ENCODE data around the gene MAP2K7. TPM values are rescaled to one million over a fixed set of nuclear protein-coding genes. Genes with fewer than 3 reads are reported as not detected.
"Not testable (repeated sequence)": the region's sequence is repeated elsewhere in the genome, so short reads cannot be mapped to it uniquely, and the experiment has no call there.

The MAP2K7 gene
- total RNA-seq, 2 donors from 2014 or later, result 26.3 to 38.3 TPM

GRCh38 chr19:7857727-7858108 is 46.0 kb upstream of the MAP2K7 start:
- Histone ChIP-seq H3K4me1 (peaks cover 17% of the 10 kb centered on the region), H3K27ac (no peak overlapping the region), H3K9ac (ENCODE audit: low read depth in 2 of 2, low read length in 2 of 2) (no peak overlapping the region), H3K36me3 (no peaks in the 10 kb centered on the region), H3K9me3 (no peaks in the 10 kb centered on the region), H3K27me3 (peaks cover 9% of the 10 kb centered on the region), H3K4me3 (no peak overlapping the region)
- no peak for TF ChIP-seq CTCF (IDR thresholded peaks at IDR 0.05)
- DNase-seq, result no peak
- intact Hi-C loops (cut with DNase I), result loop anchor here (10.0 kb wide), 1 partner anchor 67 kb away; the partner anchor contains the start of genes CTXN1 and SNAPC2

GRCh38 chr19:7858109-7858770 is 45.4 kb upstream of the MAP2K7 start:
- intact Hi-C loops (cut with DNase I), result loop anchor here (10.0 kb wide), 1 partner anchor 67 kb away; the partner anchor contains the start of genes CTXN1 and SNAPC2
- Histone ChIP-seq H3K27me3 (peaks cover 14% of the 10 kb centered on the region), H3K9me3 (no peaks in the 10 kb centered on the region), H3K27ac (no peak overlapping the region), H3K4me3 (no peak overlapping the region), H3K9ac (ENCODE audit: low read depth in 2 of 2, low read length in 2 of 2) (no peak overlapping the region), H3K4me1 (peaks cover 13% of the 10 kb centered on the region), H3K36me3 (no peaks in the 10 kb centered on the region)
- no peak for DNase-seq
- no peak for TF ChIP-seq CTCF (IDR thresholded peaks at IDR 0.05)

- DNase-seq; H3K4me3 ChIP-seq; H3K9ac ChIP-seq (ENCODE audit: low read depth in 2 of 2, low read length in 2 of 2); H3K9me3 ChIP-seq; H3K27ac ChIP-seq; H3K4me1 ChIP-seq; H3K36me3 ChIP-seq: not testable (repeated sequence)
- peaks cover 22% of the 10 kb centered on the region for H3K27me3 ChIP-seq
- intact Hi-C loops (cut with DNase I), result loop anchor here (10.0 kb wide), 1 partner anchor 66 kb away; the partner anchor contains the start of genes CTXN1 and SNAPC2
Observed at GRCh38 chr19:7859087-7859486, 44.6 kb upstream of the MAP2K7 start.

GRCh38 chr19:7859831-7860713 is 43.6 kb upstream of the MAP2K7 start:
- H3K27me3 ChIP-seq, result peaks cover 30% of the 10 kb centered on the region
- DNase-seq, result no peak
- intact Hi-C loops (cut with DNase I), result loop anchor here (10.0 kb wide), 1 partner anchor 65 kb away; the partner anchor contains the start of genes CTXN1 and SNAPC2

GRCh38 chr19:7860714-7861618 is 42.7 kb upstream of the MAP2K7 start:
- Histone ChIP-seq H3K36me3 (no peaks in the 10 kb centered on the region), H3K9ac (ENCODE audit: low read depth in 2 of 2, low read length in 2 of 2) (no peak overlapping the region), H3K9me3 (no peaks in the 10 kb centered on the region), H3K27ac (no peak overlapping the region), H3K4me3 (no peak overlapping the region), H3K27me3 (peaks cover 33% of the 10 kb centered on the region), H3K4me1 (peaks cover 7% of the 10 kb centered on the region)
- TF ChIP-seq CTCF (IDR thresholded peaks at IDR 0.05), result no peak
- DNase-seq, result no peak
- intact Hi-C loops (cut with DNase I), result no loop called here

More at GRCh38 chr19:7859831-7860713, 43.6 kb upstream of the MAP2K7 start:
- no peaks in the 10 kb centered on the region for H3K36me3 ChIP-seq
- H3K9me3 ChIP-seq, result no peaks in the 10 kb centered on the region
- H3K4me3 ChIP-seq, result no peak overlapping the region
- H3K9ac ChIP-seq (ENCODE audit: low read depth in 2 of 2, low read length in 2 of 2), result no peak overlapping the region
- H3K27ac ChIP-seq, result no peak overlapping the region
- no peak for TF ChIP-seq CTCF (IDR thresholded peaks at IDR 0.05)
- peaks cover 7% of the 10 kb centered on the region for H3K4me1 ChIP-seq

Measured in colonic mucosa (tissue), 4 donors.